Measurements from ENCODE around the gene PARD3. TPM values are rescaled to one million over a fixed set of nuclear protein-coding genes. Genes with fewer than 3 reads are reported as not detected.

Gene PARD3
- total and polyA plus RNA-seq, 3 donors from 2014 or later: 31.8 to 59.5 (median 49.5) TPM

DNA sequence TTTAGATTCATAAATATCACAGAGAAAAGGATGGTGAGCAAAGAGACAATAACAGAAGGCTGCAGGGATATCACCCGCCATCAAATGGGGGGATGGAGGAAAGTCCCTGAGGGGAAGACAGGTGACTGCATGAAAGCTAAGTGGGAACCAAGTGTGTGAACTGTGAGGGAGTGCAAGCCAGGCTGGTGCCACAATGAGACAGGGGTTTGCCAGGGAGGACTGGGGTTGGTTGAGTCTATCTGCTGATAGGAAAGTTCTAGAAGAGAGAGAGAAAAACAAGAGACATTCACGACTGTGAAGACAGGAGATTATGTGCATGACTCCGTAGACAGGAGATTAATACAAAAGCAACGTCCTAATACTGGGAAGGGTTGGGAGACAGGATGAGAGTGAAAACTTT lies 376.4 kb downstream of the PARD3 start:
- H3K36me3 ChIP-seq (ENCODE audit: low read depth, missing control alignments): no peaks in the 10 kb centered on the region
- no peak for DNase-seq
- H3K9me3 ChIP-seq: no peaks in the 10 kb centered on the region
- H3K4me1 ChIP-seq: no peaks in the 10 kb centered on the region
- WGBS, 2 donors: 79 to 80% methylated on average over 4 of the region's 4 CpGs
- TF ChIP-seq POLR2A (IDR thresholded peaks at IDR 0.05): no peak
- TF ChIP-seq, protein P1, sequence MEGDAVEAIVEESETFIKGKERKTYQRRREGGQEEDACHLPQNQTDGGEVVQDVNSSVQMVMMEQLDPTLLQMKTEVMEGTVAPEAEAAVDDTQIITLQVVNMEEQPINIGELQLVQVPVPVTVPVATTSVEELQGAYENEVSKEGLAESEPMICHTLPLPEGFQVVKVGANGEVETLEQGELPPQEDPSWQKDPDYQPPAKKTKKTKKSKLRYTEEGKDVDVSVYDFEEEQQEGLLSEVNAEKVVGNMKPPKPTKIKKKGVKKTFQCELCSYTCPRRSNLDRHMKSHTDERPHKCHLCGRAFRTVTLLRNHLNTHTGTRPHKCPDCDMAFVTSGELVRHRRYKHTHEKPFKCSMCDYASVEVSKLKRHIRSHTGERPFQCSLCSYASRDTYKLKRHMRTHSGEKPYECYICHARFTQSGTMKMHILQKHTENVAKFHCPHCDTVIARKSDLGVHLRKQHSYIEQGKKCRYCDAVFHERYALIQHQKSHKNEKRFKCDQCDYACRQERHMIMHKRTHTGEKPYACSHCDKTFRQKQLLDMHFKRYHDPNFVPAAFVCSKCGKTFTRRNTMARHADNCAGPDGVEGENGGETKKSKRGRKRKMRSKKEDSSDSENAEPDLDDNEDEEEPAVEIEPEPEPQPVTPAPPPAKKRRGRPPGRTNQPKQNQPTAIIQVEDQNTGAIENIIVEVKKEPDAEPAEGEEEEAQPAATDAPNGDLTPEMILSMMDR (IDR thresholded peaks at IDR 0.05): no peak
- intact Hi-C loops (cut with DNase I; ENCODE audit: low total_unique reads): no loop called here
- no peak overlapping the region for H3K27ac ChIP-seq
- H3K27me3 ChIP-seq: no peaks in the 10 kb centered on the region
- H3K4me3 ChIP-seq: no peak overlapping the region

DNA sequence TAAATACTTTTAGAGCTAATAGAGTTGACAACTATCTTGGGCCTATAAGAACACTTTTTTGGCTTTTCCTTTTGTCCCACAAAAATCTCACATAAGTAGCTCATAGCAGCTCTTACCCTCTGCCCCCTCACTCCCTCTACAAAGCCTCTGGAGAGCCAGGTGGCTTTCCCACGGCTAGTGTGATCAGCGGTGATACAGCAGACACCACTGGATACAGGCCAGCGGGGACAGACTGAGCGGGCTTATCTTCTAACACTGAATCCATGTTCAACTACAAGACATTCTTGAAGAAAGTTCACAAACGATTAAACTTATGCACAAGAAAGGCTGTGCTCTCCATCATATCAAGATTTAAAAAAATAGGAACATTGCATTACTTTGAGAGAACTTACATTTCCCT lies 377.2 kb downstream of the PARD3 start:
- intact Hi-C loops (cut with DNase I; ENCODE audit: low total_unique reads): no loop called here
- Histone ChIP-seq H3K4me3 (no peak overlapping the region), H3K4me1 (no peaks in the 10 kb centered on the region), H3K27me3 (no peaks in the 10 kb centered on the region), H3K9me3 (no peaks in the 10 kb centered on the region), H3K27ac (no peak overlapping the region), H3K36me3 (ENCODE audit: low read depth, missing control alignments) (no peaks in the 10 kb centered on the region)
- WGBS, 2 donors: 38 to 44% methylated on average over 5 of the region's 5 CpGs
- DNase-seq: peak; percentile 34
- TF ChIP-seq POLR2A (IDR thresholded peaks at IDR 0.05): no peak
- TF ChIP-seq, protein P1 (IDR thresholded peaks at IDR 0.05): no peak

DNA sequence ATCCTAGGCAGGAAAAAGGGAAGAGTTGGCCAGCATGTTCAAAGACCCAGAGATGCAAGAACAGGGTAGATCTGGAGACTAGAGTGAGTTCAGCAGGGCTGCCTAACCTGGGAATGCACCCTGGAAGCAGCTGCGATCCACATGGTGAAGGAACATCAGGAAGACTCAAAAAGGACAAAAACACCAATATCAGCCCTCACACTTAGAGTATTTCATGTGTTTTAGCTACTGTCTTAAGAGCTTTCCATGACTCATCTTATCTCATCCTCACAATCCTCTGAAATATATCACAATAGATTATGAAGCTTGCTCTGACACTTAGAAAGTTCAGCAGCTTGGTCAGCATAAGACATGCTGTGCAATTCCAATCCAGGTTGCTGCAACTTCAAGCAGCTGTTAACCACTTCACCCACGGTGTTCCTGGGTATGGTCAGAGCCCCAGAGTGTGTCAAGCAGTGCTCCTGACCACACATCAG lies 380.9 kb downstream of the PARD3 start:
- TF ChIP-seq, protein P1 (IDR thresholded peaks at IDR 0.05): no peak
- no peak for TF ChIP-seq POLR2A (IDR thresholded peaks at IDR 0.05)
- no peaks in the 10 kb centered on the region for H3K4me1 ChIP-seq
- WGBS, 2 donors: 66 to 79% methylated on average over 2 of the region's 2 CpGs
- intact Hi-C loops (cut with DNase I; ENCODE audit: low total_unique reads): no loop called here
- no peak for DNase-seq
- no peak overlapping the region for H3K27ac ChIP-seq
- no peak overlapping the region for H3K4me3 ChIP-seq
- no peaks in the 10 kb centered on the region for H3K27me3 ChIP-seq
- no peaks in the 10 kb centered on the region for H3K9me3 ChIP-seq
- H3K36me3 ChIP-seq (ENCODE audit: low read depth, missing control alignments): no peaks in the 10 kb centered on the region

DNA sequence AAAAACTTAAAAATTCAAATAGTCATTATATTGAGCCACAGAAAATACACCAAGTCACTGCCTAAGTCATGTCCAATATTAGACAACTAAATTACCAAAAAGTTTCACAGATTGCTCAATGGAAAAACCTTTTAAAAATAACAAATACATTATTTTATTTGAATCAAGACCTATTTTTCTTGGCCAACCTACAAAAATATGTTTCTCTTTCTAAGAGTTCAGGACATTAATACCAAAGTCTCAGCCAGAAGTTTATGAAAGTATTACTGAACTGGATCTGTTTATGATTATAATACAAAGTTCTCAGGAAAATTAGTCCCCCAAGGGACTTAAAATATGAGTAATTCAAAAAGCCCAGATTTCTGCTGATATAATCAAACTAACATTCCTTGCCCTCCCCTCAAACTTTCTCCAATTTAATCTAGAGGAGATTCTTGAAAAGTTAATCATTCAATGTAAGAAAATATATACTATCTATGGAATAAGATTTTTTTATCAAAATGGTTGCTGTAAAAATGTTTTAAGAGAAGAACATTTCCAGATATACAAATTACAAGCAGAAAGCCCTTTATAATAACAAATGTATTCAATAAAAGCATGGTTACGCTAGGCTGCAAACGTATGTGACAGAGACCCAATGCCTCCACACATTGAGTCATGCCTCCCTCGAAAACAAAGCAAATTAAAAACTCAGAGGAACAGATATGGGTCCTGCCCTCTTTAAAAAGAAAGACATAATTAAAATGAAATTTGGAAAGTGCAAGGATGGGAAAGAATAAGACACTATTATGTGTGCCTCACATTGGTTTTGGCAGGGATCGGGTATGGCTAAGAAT lies 381.6 kb downstream of the PARD3 start:
- Histone ChIP-seq H3K4me1 (no peaks in the 10 kb centered on the region), H3K4me3 (no peak overlapping the region), H3K27me3 (no peaks in the 10 kb centered on the region), H3K27ac (no peak overlapping the region), H3K9me3 (no peaks in the 10 kb centered on the region), H3K36me3 (ENCODE audit: low read depth, missing control alignments) (no peaks in the 10 kb centered on the region)
- 61 to 62% methylated on average over 4 of the region's 4 CpGs for WGBS, 2 donors
- TF ChIP-seq POLR2A (IDR thresholded peaks at IDR 0.05): no peak
- TF ChIP-seq, protein P1 (IDR thresholded peaks at IDR 0.05): no peak
- intact Hi-C loops (cut with DNase I; ENCODE audit: low total_unique reads): no loop called here
- no peak for DNase-seq

DNA sequence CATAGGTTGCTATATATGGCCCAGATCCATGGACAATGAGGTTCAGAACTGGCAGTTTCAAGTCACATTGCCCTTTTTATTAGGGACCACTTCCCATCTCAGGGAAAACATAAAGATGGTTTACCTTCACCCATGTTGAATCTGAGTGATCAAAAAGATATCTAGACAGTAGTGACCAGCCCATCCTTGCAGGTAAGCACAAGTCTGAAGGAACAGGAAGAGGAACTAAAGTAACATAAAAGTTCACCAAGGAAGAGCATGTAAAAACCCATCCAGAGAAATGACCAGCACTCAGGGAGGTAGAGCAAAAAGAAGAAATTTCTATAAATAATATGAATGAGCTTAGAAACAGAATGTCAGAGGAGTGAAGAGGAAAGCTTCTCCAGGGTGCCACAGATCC lies 382.5 kb downstream of the PARD3 start:
- Histone ChIP-seq H3K27ac (no peak overlapping the region), H3K4me3 (no peak overlapping the region), H3K36me3 (ENCODE audit: low read depth, missing control alignments) (no peaks in the 10 kb centered on the region), H3K4me1 (no peaks in the 10 kb centered on the region), H3K9me3 (no peaks in the 10 kb centered on the region), H3K27me3 (no peaks in the 10 kb centered on the region)
- DNase-seq: no peak
- intact Hi-C loops (cut with DNase I; ENCODE audit: low total_unique reads): no loop called here
- TF ChIP-seq, protein P1 (IDR thresholded peaks at IDR 0.05): no peak
